ENCODE results near the gene INO80. TPM values are rescaled to one million over a fixed set of nuclear protein-coding genes. Genes with fewer than 3 reads are reported as not detected.

INO80 gene
- total and polyA plus RNA-seq, 2 donors (not counting 3 experiments of a cell fraction or from before 2014, with no cell fraction given), result 5.7 to 29.1 TPM

DNA sequence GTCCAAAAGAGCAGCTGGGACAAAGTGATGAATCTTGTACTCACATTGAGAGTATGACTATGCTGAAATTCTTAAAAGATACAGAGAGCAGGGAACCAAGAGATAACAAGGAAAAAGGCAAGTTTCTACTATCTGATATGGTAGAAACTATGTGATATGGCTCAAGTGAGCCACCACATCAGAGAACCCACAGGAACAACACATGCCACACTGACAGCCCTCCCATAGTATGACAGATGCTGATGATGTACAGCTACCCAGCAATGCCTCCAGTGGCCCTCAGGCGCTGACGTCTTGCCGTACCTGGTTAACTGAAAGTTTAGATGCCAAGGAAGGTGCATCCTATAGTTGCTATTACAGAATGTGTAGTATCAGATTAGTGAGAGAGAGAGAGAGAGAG lies 120.4 kb downstream of the INO80 start:
- BruUV-seq (replicated peaks), result no TSS peak
- dilution Hi-C loops (cut with MboI; ENCODE audit: extremely low pct_ligation_motif_present, low sequenced_read_pairs) (no loop called here), intact Hi-C loops (cut with micrococcal nuclease) (no loop called here)
- TF ChIP-seq POLR2AphosphoS5 (IDR thresholded peaks at IDR 0.05; ENCODE audit: insufficient read depth, low read depth, low read length) (no peak), MYC (IDR thresholded peaks at IDR 0.05; ENCODE audit: low read depth, low read length) (no peak), EZH2 (IDR thresholded peaks at IDR 0.05; ENCODE audit: borderline replicate concordance, low read depth, low read length, severe bottlenecking) (no peak), GATA2 (IDR thresholded peaks at IDR 0.05; ENCODE audit: insufficient read depth, insufficient read length, low read depth, low read length) (no peak), POLR2A (IDR thresholded peaks at IDR 0.05; ENCODE audit: low read depth, low read length) (no peak), FOS (IDR thresholded peaks at IDR 0.05; ENCODE audit: borderline replicate concordance, insufficient read depth, low read length) (no peak), JUN (IDR thresholded peaks at IDR 0.05; ENCODE audit: borderline replicate concordance, insufficient read depth, insufficient read length, low read depth) (no peak)
- TF ChIP-seq, protein P1, sequence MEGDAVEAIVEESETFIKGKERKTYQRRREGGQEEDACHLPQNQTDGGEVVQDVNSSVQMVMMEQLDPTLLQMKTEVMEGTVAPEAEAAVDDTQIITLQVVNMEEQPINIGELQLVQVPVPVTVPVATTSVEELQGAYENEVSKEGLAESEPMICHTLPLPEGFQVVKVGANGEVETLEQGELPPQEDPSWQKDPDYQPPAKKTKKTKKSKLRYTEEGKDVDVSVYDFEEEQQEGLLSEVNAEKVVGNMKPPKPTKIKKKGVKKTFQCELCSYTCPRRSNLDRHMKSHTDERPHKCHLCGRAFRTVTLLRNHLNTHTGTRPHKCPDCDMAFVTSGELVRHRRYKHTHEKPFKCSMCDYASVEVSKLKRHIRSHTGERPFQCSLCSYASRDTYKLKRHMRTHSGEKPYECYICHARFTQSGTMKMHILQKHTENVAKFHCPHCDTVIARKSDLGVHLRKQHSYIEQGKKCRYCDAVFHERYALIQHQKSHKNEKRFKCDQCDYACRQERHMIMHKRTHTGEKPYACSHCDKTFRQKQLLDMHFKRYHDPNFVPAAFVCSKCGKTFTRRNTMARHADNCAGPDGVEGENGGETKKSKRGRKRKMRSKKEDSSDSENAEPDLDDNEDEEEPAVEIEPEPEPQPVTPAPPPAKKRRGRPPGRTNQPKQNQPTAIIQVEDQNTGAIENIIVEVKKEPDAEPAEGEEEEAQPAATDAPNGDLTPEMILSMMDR (IDR thresholded peaks at IDR 0.05; ENCODE audit: extremely low read depth in 1 of 2, insufficient read depth in 1 of 2, low read depth in 1 of 2, low read length in 2 of 2), result no peak
- TF ChIP-seq, protein P2, sequence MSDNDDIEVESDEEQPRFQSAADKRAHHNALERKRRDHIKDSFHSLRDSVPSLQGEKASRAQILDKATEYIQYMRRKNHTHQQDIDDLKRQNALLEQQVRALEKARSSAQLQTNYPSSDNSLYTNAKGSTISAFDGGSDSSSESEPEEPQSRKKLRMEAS (IDR thresholded peaks at IDR 0.05; ENCODE audit: insufficient read depth, insufficient read length), result no peak
- FAIRE-seq, result no peak
- Histone ChIP-seq H3K27me3 (ENCODE audit: control insufficient read depth in 2 of 2, insufficient read depth in 2 of 2, low read length in 2 of 2) (no peaks in the 10 kb centered on the region), H3K4me3 (replicated peaks in 1 of 3; ENCODE audit: insufficient read depth in 1 of 3, low read depth in 1 of 3, low read length in 3 of 3) (no peak overlapping the region), H3K9ac (replicated peaks; ENCODE audit: extremely low read depth, insufficient read depth, low read length) (peak overlapping the region; percentile 9), H3K9me1 (replicated peaks; ENCODE audit: control insufficient read depth, extremely low read depth, insufficient read depth, low read length) (no peaks in the 10 kb centered on the region), H3K4me2 (ENCODE audit: insufficient read depth, low read length) (no peak overlapping the region), H4K20me1 (replicated peaks; ENCODE audit: control insufficient read depth, extremely low read depth, insufficient read depth, low read length) (no peaks in the 10 kb centered on the region), H2AFZ (ENCODE audit: low read depth, low read length) (no peak overlapping the region), H3K4me1 (ENCODE audit: control insufficient read depth, extremely low read depth, insufficient read depth, low read length) (no peaks in the 10 kb centered on the region), H3K36me3 (ENCODE audit: control insufficient read depth in 2 of 2, extremely low read depth in 1 of 2, insufficient read depth in 2 of 2, low read length in 2 of 2) (peaks cover 2 to 12% of the 10 kb centered on the region in 2 experiments), H3K79me2 (ENCODE audit: control insufficient read depth, insufficient read depth, low read length) (no peaks in the 10 kb centered on the region), H3K9me3 (replicated peaks; ENCODE audit: control insufficient read depth, insufficient read depth, low read length) (no peaks in the 10 kb centered on the region), H3K27ac (ENCODE audit: insufficient read depth, low read depth, low read length) (no peak overlapping the region)
- ChIA-PET CTCF (no interaction called here), POLR2A (no interaction called here)
- no peak for DNase-seq (ENCODE audit: low read depth, low spot score)

All from endothelial cell of umbilical vein (primary cell).